SKM-1 (cell line): ENCODE data around the gene DNASE1.
A peak's percentile ranks its signal among the peaks of the same experiment; 100 is the strongest.
"Not testable (repeated sequence)": the region's sequence is repeated elsewhere in the genome, so short reads cannot be mapped to it uniquely, and the experiment has no call there.

Experiments
- DNase-seq: peaks from one replicate; lab custom pipeline; 2025; ENCODE audit not compliant: unreplicated experiment; lab: John Stamatoyannopoulos, UW

The DNASE1 gene

GRCh38 chr16:3654249-3654991 is at the start of gene DNASE1:
DNASE1 (plus strand) TSS chr16:3654691; CDS start chr16:3655374, 683 bp downstream.
- peak; percentile 50 for DNase-seq

- no peak for DNase-seq
Observed at GRCh38 chr16:3606441-3606840, 48.0 kb upstream of the DNASE1 start.

GRCh38 chr16:3607161-3607560 is 47.3 kb upstream of the DNASE1 start:
- no peak for DNase-seq

- DNase-seq, result no peak
Observed at GRCh38 chr16:3607634-3608033, 46.9 kb upstream of the DNASE1 start.

- DNase-seq, result no peak
Observed at GRCh38 chr16:3608069-3608468, 46.4 kb upstream of the DNASE1 start.

GRCh38 chr16:3608976-3609375 is 45.5 kb upstream of the DNASE1 start:
- DNase-seq, result not testable (repeated sequence)

GRCh38 chr16:3609895-3610697 is 44.4 kb upstream of the DNASE1 start:
- no peak for DNase-seq

GRCh38 chr16:3610698-3611145 is 43.8 kb upstream of the DNASE1 start:
- no peak for DNase-seq

GRCh38 chr16:3611146-3611975 is 43.1 kb upstream of the DNASE1 start, which contains the start of gene SLX4:
SLX4 (minus strand) TSS chr16:3611606; CDS start chr16:3608964, 2,642 bp downstream.
- DNase-seq, result peak; percentile 76

- no peak for DNase-seq
Observed at GRCh38 chr16:3612510-3613466, 41.7 kb upstream of the DNASE1 start.

- DNase-seq, result no peak
Observed at GRCh38 chr16:3618769-3619141, 35.7 kb upstream of the DNASE1 start.

GRCh38 chr16:3623642-3624041 is 30.8 kb upstream of the DNASE1 start:
- no peak for DNase-seq

GRCh38 chr16:3625331-3625730 is 29.2 kb upstream of the DNASE1 start:
- DNase-seq, result no peak

- peak; percentile 81 for DNase-seq
Observed at GRCh38 chr16:3625911-3626732, 28.4 kb upstream of the DNASE1 start.

- peak; percentile 75 for DNase-seq
Observed at GRCh38 chr16:3637371-3637923, 17.0 kb upstream of the DNASE1 start.

GRCh38 chr16:3638916-3639644 is 15.4 kb upstream of the DNASE1 start:
- DNase-seq, result no peak

- DNase-seq, result no peak
Observed at GRCh38 chr16:3640207-3640606, 14.3 kb upstream of the DNASE1 start.
